ENCODE data around the gene GPN2.

The GPN2 gene

GRCh38 chr1:26923711-26924110 lies 33.6 kb upstream of the GPN2 start:
- no peak for DNase-seq
- H3K36me3 ChIP-seq = peaks cover 54% of the 10 kb centered on the region
- no peak overlapping the region for H3K4me3 ChIP-seq (ENCODE audit: low read depth, low read length)
- H3K27ac ChIP-seq = no peak overlapping the region
- TF ChIP-seq CTCF (IDR thresholded peaks at IDR 0.05; ENCODE audit: low read depth, low read length) = no peak
- no peaks in the 10 kb centered on the region for H3K9me3 ChIP-seq (ENCODE audit: severe bottlenecking)
- H3K27me3 ChIP-seq (ENCODE audit: insufficient read depth, low read depth, severe bottlenecking) = no peaks in the 10 kb centered on the region

DNA sequence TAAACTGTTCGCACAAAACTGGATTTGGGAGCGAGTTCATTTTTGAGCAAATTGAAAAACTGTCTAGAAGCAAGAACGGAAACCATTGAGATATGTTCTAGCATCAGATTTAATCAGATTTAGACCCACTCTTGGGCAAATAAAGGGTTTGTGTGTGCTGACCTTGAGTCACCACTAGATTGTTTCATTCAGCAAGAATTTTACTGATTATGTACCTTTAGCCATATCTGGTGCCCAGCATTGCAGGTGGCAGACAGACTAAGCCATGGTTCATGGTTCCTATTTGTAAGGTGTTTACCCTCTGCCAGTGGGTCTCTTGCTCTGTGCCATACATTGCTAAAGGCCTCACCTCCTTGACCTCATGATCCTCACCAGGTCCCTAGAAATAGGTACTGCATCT lies 32.8 kb upstream of the GPN2 start:
- Histone ChIP-seq H3K9me3 (ENCODE audit: severe bottlenecking) (no peaks in the 10 kb centered on the region), H3K27ac (no peak overlapping the region), H3K27me3 (ENCODE audit: insufficient read depth, low read depth, severe bottlenecking) (no peaks in the 10 kb centered on the region), H3K36me3 (peaks cover 47% of the 10 kb centered on the region), H3K4me3 (ENCODE audit: low read depth, low read length) (no peak overlapping the region; the same call in 1 of the 2 replicates)
- DNase-seq = no peak
- TF ChIP-seq CTCF (IDR thresholded peaks at IDR 0.05; ENCODE audit: low read depth, low read length) = no peak

DNA sequence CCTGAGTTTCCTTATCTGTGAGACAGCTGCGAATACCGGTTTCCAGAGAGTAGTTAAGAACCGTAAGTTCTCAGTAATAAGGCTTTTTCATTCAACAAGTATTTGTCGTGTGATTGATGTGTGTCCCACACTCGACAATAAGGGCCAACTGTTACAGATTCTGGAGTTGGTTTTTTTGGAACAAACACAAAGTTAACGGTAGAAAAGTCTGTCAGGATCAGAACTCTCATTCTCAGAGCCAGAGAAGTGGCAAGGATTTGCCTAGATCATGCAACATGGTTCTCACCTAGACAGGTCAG lies 32.3 kb upstream of the GPN2 start:
- Histone ChIP-seq H3K27ac (peak overlapping the region; percentile 85), H3K27me3 (ENCODE audit: insufficient read depth, low read depth, severe bottlenecking) (no peaks in the 10 kb centered on the region), H3K9me3 (ENCODE audit: severe bottlenecking) (no peaks in the 10 kb centered on the region), H3K4me3 (ENCODE audit: low read depth, low read length) (peak overlapping the region; percentile 86), H3K36me3 (peaks cover 42% of the 10 kb centered on the region)
- no peak for DNase-seq
- no peak for TF ChIP-seq CTCF (IDR thresholded peaks at IDR 0.05; ENCODE audit: low read depth, low read length)

GRCh38 chr1:26921540-26922430 lies 31.7 kb upstream of the GPN2 start, which contains the start of gene NUDC:
TSS of gene NUDC (plus strand) at chr1:26921743. CDS start at chr1:26921849, 106 bp downstream.
- TF ChIP-seq CTCF (IDR thresholded peaks at IDR 0.05; ENCODE audit: low read depth, low read length) = no peak
- DNase-seq = peak; percentile 97
- H3K4me3 ChIP-seq (ENCODE audit: low read depth, low read length) = peak within 1 kb of the TSS; percentile 86
- peaks cover 39% of the 10 kb centered on the region for H3K36me3 ChIP-seq
- H3K27me3 ChIP-seq (ENCODE audit: insufficient read depth, low read depth, severe bottlenecking) = no peaks in the 10 kb centered on the region
- H3K27ac ChIP-seq = peak within 1 kb of the TSS; percentile 85
- no peaks in the 10 kb centered on the region for H3K9me3 ChIP-seq (ENCODE audit: severe bottlenecking)

- no peak for DNase-seq
- Histone ChIP-seq H3K9me3 (ENCODE audit: severe bottlenecking) (no peaks in the 10 kb centered on the region), H3K27me3 (ENCODE audit: insufficient read depth, low read depth, severe bottlenecking) (no peaks in the 10 kb centered on the region), H3K4me3 (ENCODE audit: low read depth, low read length) (peak overlapping the region; percentile 86), H3K27ac (peak overlapping the region; percentile 30), H3K36me3 (peaks cover 34% of the 10 kb centered on the region)
- TF ChIP-seq CTCF (IDR thresholded peaks at IDR 0.05; ENCODE audit: low read depth, low read length) = no peak
These were observed 31.1 kb upstream of the GPN2 start for GRCh38 chr1:26921126-26921539.
